Measurements from ENCODE around the gene BRICD5. TPM values are rescaled to one million over a fixed set of nuclear protein-coding genes. Genes with fewer than 3 reads are reported as not detected.

Gene BRICD5
- total and polyA plus RNA-seq, 2 of the 13 experiments (the other 11 are each of a cell fraction or from before 2014, with no cell fraction given), result 1.6 to 5.8 TPM

- BruUV-seq (replicated peaks), result no TSS peak
- in situ Hi-C loops (cut with HindIII; ENCODE audit: extremely low pct_ligation_motif_present, low pct_unique_long_range_greater_than_20kb), result no loop called here
- POLR2A ChIA-PET, result no interaction called here
- no peak overlapping the region for H3K4me2 ChIP-seq (ENCODE audit: low read depth, low read length)
- H4K20me1 ChIP-seq (ENCODE audit: insufficient read depth, low read length), result peaks cover 3% of the 10 kb centered on the region
- H2AFZ ChIP-seq (ENCODE audit: low read length), result no peak overlapping the region
- H3K27me3 ChIP-seq (ENCODE audit: control insufficient read depth in 1 of 2, insufficient read depth in 2 of 2, low read length in 2 of 2), result no peaks in the 10 kb centered on the region
- no peak overlapping the region for H3K27ac ChIP-seq (ENCODE audit: extremely low read length, insufficient read depth, low read length)
- intact Hi-C loops (cut with micrococcal nuclease; ENCODE audit: unreplicated experiment), result no loop called here
- WGBS (ENCODE audit: low lambda C conversion rate), result 98% methylated on average over 27 of the region's 30 CpGs
- no peaks in the 10 kb centered on the region for H3K9me3 ChIP-seq (ENCODE audit: low read length)
- peaks cover 11% of the 10 kb centered on the region; the same call in 1 of the 2 replicates for H3K4me1 ChIP-seq (ENCODE audit: insufficient read depth, low read length)
- peaks cover 15% of the 10 kb centered on the region for H3K79me2 ChIP-seq (ENCODE audit: insufficient read depth, low read length)
- FAIRE-seq (no peak), DNase-seq (ENCODE audit: low spot score) (no peak), ATAC-seq (no peak)
- H3K4me3 ChIP-seq (replicated peaks in 1 of 3; ENCODE audit: insufficient read depth in 1 of 3, low read depth in 2 of 3, low read length in 3 of 3), result no peak overlapping the region
- H3K36me3 ChIP-seq (replicated peaks in 1 of 2; ENCODE audit: control insufficient read depth in 1 of 2, insufficient read depth in 2 of 2, low read length in 2 of 2), result peaks cover 25 to 43% of the 10 kb centered on the region in 2 experiments; a peak in 4 of 5 replicates
- H3K9ac ChIP-seq (ENCODE audit: insufficient read depth, low read depth, low read length), result no peak overlapping the region
- CTCF ChIA-PET (ENCODE audit: low intra/inter-chr PET ratio, low total read pairs), result no interaction called here
- TF ChIP-seq ZNF75D (CRISPR knock-in tag; IDR thresholded peaks at IDR 0.05; ENCODE audit: borderline replicate concordance) (no peak), SMC3 (IDR thresholded peaks at IDR 0.05; ENCODE audit: low read length) (no peak), RBM22 (optimal IDR thresholded peaks at IDR 0.05; ENCODE audit: low read length) (peak; percentile 46), PREB (CRISPR knock-in tag; IDR thresholded peaks at IDR 0.05) (no peak), MATR3 (CRISPR knock-in tag; IDR thresholded peaks at IDR 0.05) (no peak), ZNF646 (CRISPR knock-in tag; IDR thresholded peaks at IDR 0.05) (no peak), PHF21A (CRISPR knock-in tag; IDR thresholded peaks at IDR 0.05) (no peak), FOXK2 (IDR thresholded peaks at IDR 0.05) (no peak), ARID5B (CRISPR knock-in tag; IDR thresholded peaks at IDR 0.05) (no peak), ZNF784 (CRISPR knock-in tag; IDR thresholded peaks at IDR 0.05; ENCODE audit: borderline replicate concordance) (no peak), SRF (IDR thresholded peaks at IDR 0.05; ENCODE audit: low read depth, low read length) (no peak)
Measured at GRCh38 chr16:2244926-2245795, 34.5 kb upstream of the BRICD5 start.
